Body of pancreas (tissue), 4 donors: ENCODE measurements around the gene EPHA8. TPM values are rescaled to one million over a fixed set of nuclear protein-coding genes. Genes with fewer than 3 reads are reported as not detected.

Experiments used
- ATAC-seq: fragments of 150-250 bp; one replicate; pipeline ENCODE4 v1.9.1; 2016
- DNase-seq, 4 donors: peaks; one replicate each; pipeline ENCODE4 v3.0.0-alpha.2; 2019
- H3K27ac ChIP-seq, 4 donors: fragments of 200-600 bp; sonication (generic); 1 replicate in 3 of 4; 2 replicates in 1 of 4; pipeline versions ENCODE4 v1.5.1 to v1.6.1; 2016 to 2019; ENCODE audit warnings: mild to moderate bottlenecking in 1 of 4, mixed read lengths in 1 of 4, moderate library complexity in 1 of 4
- H3K27me3 ChIP-seq, 2 donors: fragments of 200-600 bp; sonication (generic); one replicate each; pipeline ENCODE4 v1.6.0; 2016; ENCODE audit warnings: mild to moderate bottlenecking in 1 of 2
- H3K36me3 ChIP-seq, 2 donors: fragments of 200-600 bp; sonication (generic); replicated peaks in 1 of 2; 2 replicates each; pipeline ENCODE4 v1.5.1; 2016; ENCODE audit warnings: low read depth in 2 of 2; ENCODE audit not compliant: insufficient read depth in 1 of 2
- H3K4me1 ChIP-seq: fragments of 200-600 bp; sonication (generic); one replicate; pipeline ENCODE4 v1.6.0; 2016
- H3K4me3 ChIP-seq, 2 donors: fragments of 200-600 bp; sonication (generic); 1 replicate in 1 of 2; 2 replicates in 1 of 2; pipeline ENCODE4 v1.5.1; 2016 to 2019
- H3K9me3 ChIP-seq, 3 donors: fragments of 200-600 bp; sonication (generic); 1 replicate in 2 of 3; 2 replicates in 1 of 3; pipeline ENCODE4 v1.5.1; 2016
- POLR2A ChIP-seq, 3 donors: fragments of 450-650 bp; IDR thresholded peaks; one replicate each; pipeline ENCODE4 v1.6.1; 2016; ENCODE audit warnings: antibody characterized with exemption in 3 of 3, mild to moderate bottlenecking in 2 of 3
- WGBS, 2 donors: methylation state at CpG; one replicate each; pipeline ENCODE4 v1.1.5; 2017; 5-methylcytosine and 5-hydroxymethylcytosine counted together
- intact Hi-C: fragments of 100-400 bp; cut with DNase I; formaldehyde crosslinking; loops from one replicate; pipeline ENCODE4 v1.15.1; 2023
- total RNA-seq, 2 donors: library from RNA; depleted of rRNA; stranded (reverse); fragments of >200 nt; gene quantifications; one replicate each; pipeline ENCODE4 v1.1.0, GENCODE V29; 2016
- TF ChIP-seq, protein P1 (sequence below), 7 experiments: fragments of 450-650 bp in 4 of 7; fragments of 200-600 bp in 3 of 7; sonication (generic) in 3 of 7; IDR thresholded peaks; one replicate each; pipeline ENCODE4 v1.5.1; 2016 to 2019; ENCODE audit warnings: antibody characterized with exemption in 7 of 7

EPHA8 gene
- total RNA-seq, 2 donors from 2014 or later = 0.52 to 0.66 TPM

DNA sequence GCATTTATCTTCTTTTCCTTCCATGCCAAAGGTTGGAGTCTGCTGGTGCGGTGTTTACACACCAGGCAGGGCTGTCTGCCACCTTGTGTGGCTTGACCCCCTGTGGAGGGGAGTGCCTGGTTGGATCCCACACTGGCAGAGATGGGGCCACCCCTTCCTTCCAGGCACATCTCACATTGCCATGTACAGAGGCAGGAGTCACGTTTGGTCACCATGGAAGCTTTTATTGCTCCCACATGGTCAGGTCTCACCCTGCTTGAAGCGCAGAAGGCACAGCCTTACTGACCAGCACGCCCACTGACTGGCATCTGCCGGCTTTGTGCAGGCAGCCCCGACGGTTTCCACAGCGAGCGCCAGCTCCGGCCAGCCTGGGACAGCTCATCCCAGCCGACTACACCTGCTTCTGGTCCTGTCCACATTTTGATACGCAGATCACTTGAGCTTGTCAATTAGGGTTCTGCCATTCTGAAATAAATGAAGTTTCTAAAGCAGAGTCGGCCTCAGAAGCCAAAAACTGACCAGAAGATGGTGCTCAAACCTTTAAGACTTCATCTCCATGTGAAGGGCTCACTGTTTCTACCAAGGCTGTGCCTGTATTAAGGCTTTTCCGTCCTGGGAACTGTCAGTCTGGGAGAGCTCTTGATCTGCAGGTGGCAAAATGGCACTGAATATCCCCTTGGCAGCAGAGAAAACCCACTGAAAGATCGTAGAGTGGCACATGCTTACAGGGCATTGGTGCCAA is 35.6 kb upstream of the EPHA8 start:
- 27 to 36% methylated on average over 14 to 15 of the region's 15 CpGs for WGBS, 2 donors
- Histone ChIP-seq H3K4me3 (no peak overlapping the region), H3K36me3 (peaks cover 0 to 2% of the 10 kb centered on the region in 2 donors), H3K27me3 (no peaks in the 10 kb centered on the region), H3K9me3 (no peaks in the 10 kb centered on the region), H3K4me1 (peaks cover 70% of the 10 kb centered on the region), H3K27ac (peak overlapping the region in 3 of 4 donors; percentile 68 to 83 (median 78))
- no peak for ATAC-seq
- DNase-seq = peak in 3 of 4 donors; percentile 39 to 57 (median 51)
- intact Hi-C loops = loop anchor here (10.0 kb wide), 1 partner anchor 117 kb away; the partner anchor contains the start of gene C1QC
- TF ChIP-seq, protein P1, sequence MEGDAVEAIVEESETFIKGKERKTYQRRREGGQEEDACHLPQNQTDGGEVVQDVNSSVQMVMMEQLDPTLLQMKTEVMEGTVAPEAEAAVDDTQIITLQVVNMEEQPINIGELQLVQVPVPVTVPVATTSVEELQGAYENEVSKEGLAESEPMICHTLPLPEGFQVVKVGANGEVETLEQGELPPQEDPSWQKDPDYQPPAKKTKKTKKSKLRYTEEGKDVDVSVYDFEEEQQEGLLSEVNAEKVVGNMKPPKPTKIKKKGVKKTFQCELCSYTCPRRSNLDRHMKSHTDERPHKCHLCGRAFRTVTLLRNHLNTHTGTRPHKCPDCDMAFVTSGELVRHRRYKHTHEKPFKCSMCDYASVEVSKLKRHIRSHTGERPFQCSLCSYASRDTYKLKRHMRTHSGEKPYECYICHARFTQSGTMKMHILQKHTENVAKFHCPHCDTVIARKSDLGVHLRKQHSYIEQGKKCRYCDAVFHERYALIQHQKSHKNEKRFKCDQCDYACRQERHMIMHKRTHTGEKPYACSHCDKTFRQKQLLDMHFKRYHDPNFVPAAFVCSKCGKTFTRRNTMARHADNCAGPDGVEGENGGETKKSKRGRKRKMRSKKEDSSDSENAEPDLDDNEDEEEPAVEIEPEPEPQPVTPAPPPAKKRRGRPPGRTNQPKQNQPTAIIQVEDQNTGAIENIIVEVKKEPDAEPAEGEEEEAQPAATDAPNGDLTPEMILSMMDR (IDR thresholded peaks at IDR 0.05) = peak in 5 of 7 experiments; percentile 9 to 62 (median 46)
- TF ChIP-seq POLR2A (IDR thresholded peaks at IDR 0.05) = no peak

DNA sequence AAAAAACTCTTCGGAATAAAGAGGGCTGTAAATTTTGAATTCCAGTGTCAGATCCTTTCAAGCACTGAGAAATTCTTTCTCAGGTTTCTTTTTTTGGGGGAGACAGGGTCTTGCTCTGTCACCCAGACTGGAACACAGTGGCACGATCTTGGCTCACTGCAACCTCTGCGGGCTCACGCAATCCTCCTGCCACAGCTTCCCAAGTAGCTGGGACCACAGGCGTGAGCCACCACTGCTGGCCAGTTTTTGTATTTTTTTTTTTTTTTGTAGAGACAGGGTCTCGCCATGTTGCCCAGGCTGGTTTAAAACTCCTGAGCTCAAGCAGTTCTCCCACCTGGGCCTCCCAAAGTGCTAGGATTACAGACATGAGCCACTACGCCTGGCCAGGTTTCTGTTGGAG is 34.8 kb upstream of the EPHA8 start:
- peaks cover 0 to 2% of the 10 kb centered on the region in 2 donors for H3K36me3 ChIP-seq
- H3K4me3 ChIP-seq = no peak overlapping the region
- ATAC-seq = no peak
- H3K9me3 ChIP-seq = no peaks in the 10 kb centered on the region
- WGBS, 2 donors = 90 to 92% methylated on average over 7 of the region's 7 CpGs
- H3K4me1 ChIP-seq = peaks cover 77% of the 10 kb centered on the region
- H3K27ac ChIP-seq = peak overlapping the region in 1 of 4 donors; percentile 68
- TF ChIP-seq, protein P1 (IDR thresholded peaks at IDR 0.05) = no peak
- TF ChIP-seq POLR2A (IDR thresholded peaks at IDR 0.05) = no peak
- no peak for DNase-seq
- no peaks in the 10 kb centered on the region for H3K27me3 ChIP-seq
- intact Hi-C loops = loop anchor here (10.0 kb wide), 1 partner anchor 116 kb away; the partner anchor contains the start of gene C1QC

DNA sequence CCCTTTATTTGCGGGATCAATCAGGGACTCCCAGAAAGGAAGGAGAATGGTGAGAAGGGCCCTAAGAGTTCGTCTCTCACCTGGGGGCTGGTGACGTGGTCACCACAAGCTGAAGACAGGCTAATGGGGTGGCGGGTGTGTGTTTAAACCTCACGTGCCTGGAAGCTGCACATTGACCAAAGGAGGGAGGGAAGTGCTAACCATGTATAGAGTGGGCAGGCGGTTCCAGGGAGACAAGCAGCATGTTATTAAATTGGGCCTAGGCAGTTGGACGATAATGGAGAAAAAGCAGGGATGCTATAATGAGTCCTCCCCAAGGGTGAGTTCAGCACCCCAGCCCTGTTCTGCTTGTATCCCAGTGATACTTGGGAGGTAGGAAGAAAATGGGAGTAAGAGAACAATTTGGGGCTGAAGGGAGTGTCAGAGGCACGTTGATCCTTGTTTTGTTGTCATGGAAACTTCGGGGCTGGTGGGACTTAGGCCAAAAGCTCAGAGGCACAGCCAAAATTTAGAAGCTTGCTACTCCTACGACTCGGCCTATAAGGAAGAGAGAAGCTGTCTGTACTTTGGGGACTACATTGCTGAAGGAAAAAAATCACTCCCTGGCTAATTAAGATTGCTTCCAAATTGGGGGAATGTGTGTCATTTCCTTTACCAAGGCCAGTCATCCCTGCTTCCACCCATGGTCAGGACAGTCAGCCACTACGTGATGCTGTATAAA is 33.2 kb upstream of the EPHA8 start:
- intact Hi-C loops = loop anchor here (10.0 kb wide), 2 partner anchors 95 to 115 kb away; partner anchors contain the start of gene C1QC
- ATAC-seq = no peak
- Histone ChIP-seq H3K9me3 (no peaks in the 10 kb centered on the region), H3K4me1 (peaks cover 81% of the 10 kb centered on the region), H3K27me3 (no peaks in the 10 kb centered on the region), H3K27ac (peak overlapping the region in 3 of 4 donors; percentile 12 to 68 (median 56)), H3K36me3 (no peaks in the 10 kb centered on the region), H3K4me3 (no peak overlapping the region)
- DNase-seq = peak in 1 of 4 donors; percentile 15
- TF ChIP-seq POLR2A (IDR thresholded peaks at IDR 0.05) = no peak
- TF ChIP-seq, protein P1 (IDR thresholded peaks at IDR 0.05) = no peak
- WGBS, 2 donors = 71 to 75% methylated on average over 12 of the region's 12 CpGs

DNA sequence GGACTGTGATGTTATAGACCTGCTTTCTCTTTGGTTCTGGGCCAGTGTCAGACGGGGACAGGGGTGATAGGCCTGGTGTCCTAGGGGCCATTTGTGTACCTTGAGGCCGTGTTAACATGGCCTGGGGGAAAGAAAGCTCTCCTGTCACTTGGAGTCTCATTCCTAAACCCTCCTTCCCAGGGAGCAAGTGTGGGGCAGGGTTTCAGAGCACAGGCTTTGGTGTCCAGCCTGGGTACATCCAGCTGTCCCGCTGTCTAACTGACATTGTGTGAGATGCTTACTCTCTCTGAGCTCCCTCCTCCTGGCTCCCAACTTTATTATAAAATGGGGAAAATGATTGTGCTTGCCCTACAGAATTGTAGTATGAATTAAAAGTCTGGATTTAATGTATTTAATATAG is 32.6 kb upstream of the EPHA8 start:
- ATAC-seq (no peak), DNase-seq (peak in 1 of 4 donors; percentile 11)
- intact Hi-C loops = loop anchor here (10.0 kb wide), 1 partner anchor 96 kb away; no protein-coding TSS in a partner anchor
- no peaks in the 10 kb centered on the region for H3K36me3 ChIP-seq
- WGBS, 2 donors = 64 to 82% methylated on average over 3 of the region's 3 CpGs
- no peaks in the 10 kb centered on the region for H3K27me3 ChIP-seq
- H3K4me1 ChIP-seq = peaks cover 78% of the 10 kb centered on the region
- peak overlapping the region in 3 of 4 donors; percentile 42 to 68 (median 56) for H3K27ac ChIP-seq
- H3K4me3 ChIP-seq = no peak overlapping the region
- TF ChIP-seq POLR2A (IDR thresholded peaks at IDR 0.05) = no peak
- TF ChIP-seq, protein P1 (IDR thresholded peaks at IDR 0.05) = no peak
- no peaks in the 10 kb centered on the region for H3K9me3 ChIP-seq
